PC-9 (cell line): ENCODE measurements around the gene LGR6. TPM values are rescaled to one million over a fixed set of nuclear protein-coding genes. Genes with fewer than 3 reads are reported as not detected.

Source experiments
- BruUV-seq: library from RNA; stranded (reverse); fragments of 400-500 nt; replicated peaks from 2 replicates; lab custom pipeline; 2021; lab: Mats Ljungman, UMichigan
- CTCF ChIA-PET: fragments of 300-600 bp; sonication (Branson Sonifier 250); formaldehyde crosslinking; loops from one replicate; lab custom pipeline; 2022; ENCODE audit warnings: antibody characterized with exemption; lab: Charles Lee
- POLR2A ChIA-PET: fragments of 300-600 bp; sonication (Branson Sonifier 250); formaldehyde crosslinking; loops from one replicate; lab custom pipeline; 2022; ENCODE audit warnings: antibody characterized with exemption; ENCODE audit not compliant: unreplicated experiment; lab: Charles Lee
- DNase-seq, 2 experiments: peaks; one replicate each; pipeline versions ENCODE4 v3.0.0 to v3.0.0-alpha.2; 2015 to 2022; ENCODE audit warnings: mixed read lengths in 1 of 2
- H2AFZ ChIP-seq: fragments of 200-600 bp; sonication (generic); 2 replicates; pipeline ENCODE4 v1.8.1; 2017; ENCODE audit warnings: antibody characterized with exemption
- H3F3A ChIP-seq: fragments of 200-600 bp; sonication (generic); 2 replicates; pipeline ENCODE4 v1.8.1; 2017; ENCODE audit warnings: antibody characterized with exemption, mild to moderate bottlenecking, low read depth; ENCODE audit not compliant: insufficient read depth
- H3K27ac ChIP-seq: fragments of 200-600 bp; sonication (generic); 2 replicates; pipeline ENCODE4 v1.6.1; 2016; ENCODE audit warnings: mixed run types
- H3K27me3 ChIP-seq: fragments of 200-600 bp; sonication (generic); 2 replicates; pipeline ENCODE4 v1.6.1; 2016; ENCODE audit warnings: low read depth, mixed run types; ENCODE audit not compliant: insufficient read depth
- H3K36me3 ChIP-seq: fragments of 200-600 bp; sonication (generic); 2 replicates; pipeline ENCODE4 v1.6.1; 2016; ENCODE audit warnings: low read depth, mixed run types
- H3K4me1 ChIP-seq: fragments of 200-600 bp; sonication (generic); replicated peaks from 2 replicates; pipeline ENCODE4 v1.6.1; 2016; ENCODE audit warnings: mixed run types; ENCODE audit not compliant: insufficient read depth
- H3K4me2 ChIP-seq: fragments of 200-600 bp; sonication (generic); 2 replicates; pipeline ENCODE4 v1.6.1; 2017; ENCODE audit warnings: mixed run types
- H3K4me3 ChIP-seq: fragments of 200-600 bp; sonication (generic); 2 replicates; pipeline ENCODE4 v1.6.1; 2016; ENCODE audit warnings: mixed run types
- H3K79me2 ChIP-seq: fragments of 200-600 bp; sonication (generic); 2 replicates; pipeline ENCODE4 v1.6.1; 2017; ENCODE audit warnings: low read depth, mixed run types
- H3K9me2 ChIP-seq: fragments of 200-600 bp; sonication (generic); 2 replicates; pipeline ENCODE4 v1.8.1; 2017; ENCODE audit warnings: mild to moderate bottlenecking; ENCODE audit not compliant: insufficient read depth
- H3K9me3 ChIP-seq: fragments of 200-600 bp; sonication (generic); 2 replicates; pipeline ENCODE4 v1.8.1; 2016; ENCODE audit warnings: low read depth; ENCODE audit not compliant: insufficient read depth
- H4K20me1 ChIP-seq: fragments of 200-600 bp; sonication (generic); 2 replicates; pipeline ENCODE4 v1.8.1; 2017; ENCODE audit not compliant: insufficient read depth
- EZH2 ChIP-seq: fragments of 200-600 bp; sonication (generic); IDR thresholded peaks from 2 replicates; pipeline ENCODE4 v1.8.0; 2017; ENCODE audit warnings: antibody characterized with exemption, low read depth
- intact Hi-C: fragments of 100-400 bp; cut with micrococcal nuclease; formaldehyde crosslinking; loops from one replicate; pipeline ENCODE4 v1.10.0; 2022; ENCODE audit not compliant: unreplicated experiment
- total RNA-seq: library from RNA; stranded (reverse); gene quantifications from 2 replicates; pipeline ENCODE4 v1.2.3, GENCODE V29; 2021
- TF ChIP-seq, protein P1 (sequence below): fragments of 200-600 bp; sonication (generic); conservative IDR thresholded peaks from 2 replicates; pipeline ENCODE4 v1.6.1; 2017; ENCODE audit warnings: mixed run types, antibody characterized with exemption, mild to moderate bottlenecking, moderate library complexity

The LGR6 gene
- total RNA-seq, 1 experiment from 2014 or later = 5.6 TPM

DNA sequence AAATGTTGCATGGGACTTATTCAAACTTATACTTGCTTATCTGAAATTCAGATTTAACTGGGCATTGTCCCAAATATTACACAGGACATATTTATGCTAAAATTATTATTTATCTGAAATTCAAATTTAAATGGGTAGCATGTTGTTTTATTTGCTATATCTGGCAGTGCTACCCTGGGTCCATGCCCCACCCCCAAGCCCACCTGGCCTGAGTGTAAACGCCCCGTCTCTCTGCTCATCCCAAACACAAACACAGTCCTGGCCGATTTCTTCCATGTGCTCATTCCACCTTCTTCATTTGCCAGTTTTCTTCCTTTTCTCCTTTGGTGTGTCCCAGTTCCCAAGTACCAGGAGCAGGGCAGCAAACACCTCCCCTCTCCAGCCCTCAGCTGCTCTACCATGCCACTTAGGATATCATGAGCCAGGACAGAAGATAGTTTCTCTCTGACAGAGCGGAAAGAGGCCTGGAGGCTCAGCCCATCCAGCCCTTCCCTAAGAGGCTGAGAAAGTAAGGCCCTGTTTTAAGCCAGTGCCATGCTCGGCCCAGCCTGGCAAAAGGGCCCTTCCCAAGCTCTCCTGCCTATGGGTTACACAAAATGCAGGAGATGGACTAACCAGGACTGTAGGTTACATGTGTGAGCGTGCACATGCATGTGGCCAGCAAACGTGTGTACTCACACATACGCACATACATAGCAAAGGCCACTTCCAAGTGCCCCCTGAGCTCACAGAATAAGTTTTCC is 78.7 kb downstream of the LGR6 start:
- CTCF ChIA-PET = no interaction called here

DNA sequence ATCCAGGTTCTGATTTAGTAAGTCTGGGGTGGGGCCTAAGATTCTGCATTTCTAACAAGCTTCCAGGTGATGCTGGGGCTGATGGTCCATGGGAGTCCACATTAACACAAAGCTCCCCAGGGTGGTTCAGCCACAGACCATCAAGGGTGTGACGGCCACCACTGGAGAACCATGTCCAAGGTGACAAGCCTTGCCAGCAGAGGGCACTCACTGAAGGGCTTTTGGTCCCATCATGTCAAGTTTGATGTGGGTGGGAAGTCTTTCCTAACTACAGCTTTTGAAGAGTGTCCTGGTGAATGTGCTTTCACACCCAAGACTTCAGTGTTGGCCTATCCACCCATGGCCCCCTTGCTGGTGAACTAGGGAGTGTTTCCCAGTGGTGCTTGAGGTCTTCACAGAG is 81.0 kb downstream of the LGR6 start:
- H3F3A ChIP-seq = no peaks in the 10 kb centered on the region
- POLR2A ChIA-PET = interaction anchor here (0.7 kb wide), 1 partner anchor 82 kb away, joined by 3 read pairs; no protein-coding TSS in a partner anchor
- H3K27me3 ChIP-seq = peaks cover 17% of the 10 kb centered on the region
- peak; percentile 24 to 34 for DNase-seq
- no peak overlapping the region for H3K27ac ChIP-seq
- no peak overlapping the region for H3K4me3 ChIP-seq
- H3K9me3 ChIP-seq = no peaks in the 10 kb centered on the region
- no peaks in the 10 kb centered on the region for H3K79me2 ChIP-seq
- intact Hi-C loops = loop anchor here (5.0 kb wide), 1 partner anchor 43 kb away; no protein-coding TSS in a partner anchor
- H3K4me1 ChIP-seq = 0 out of 2 replicates have a peak, but pooled peaks cover 2% of the 10 kb centered on the region
- CTCF ChIA-PET = interaction anchor here (2.2 kb wide), 1 partner anchor 82 kb away, joined by 8 read pairs; the partner anchor contains the start of gene LGR6
- no peaks in the 10 kb centered on the region for H3K9me2 ChIP-seq
- no peak for TF ChIP-seq EZH2
- TF ChIP-seq, protein P1, sequence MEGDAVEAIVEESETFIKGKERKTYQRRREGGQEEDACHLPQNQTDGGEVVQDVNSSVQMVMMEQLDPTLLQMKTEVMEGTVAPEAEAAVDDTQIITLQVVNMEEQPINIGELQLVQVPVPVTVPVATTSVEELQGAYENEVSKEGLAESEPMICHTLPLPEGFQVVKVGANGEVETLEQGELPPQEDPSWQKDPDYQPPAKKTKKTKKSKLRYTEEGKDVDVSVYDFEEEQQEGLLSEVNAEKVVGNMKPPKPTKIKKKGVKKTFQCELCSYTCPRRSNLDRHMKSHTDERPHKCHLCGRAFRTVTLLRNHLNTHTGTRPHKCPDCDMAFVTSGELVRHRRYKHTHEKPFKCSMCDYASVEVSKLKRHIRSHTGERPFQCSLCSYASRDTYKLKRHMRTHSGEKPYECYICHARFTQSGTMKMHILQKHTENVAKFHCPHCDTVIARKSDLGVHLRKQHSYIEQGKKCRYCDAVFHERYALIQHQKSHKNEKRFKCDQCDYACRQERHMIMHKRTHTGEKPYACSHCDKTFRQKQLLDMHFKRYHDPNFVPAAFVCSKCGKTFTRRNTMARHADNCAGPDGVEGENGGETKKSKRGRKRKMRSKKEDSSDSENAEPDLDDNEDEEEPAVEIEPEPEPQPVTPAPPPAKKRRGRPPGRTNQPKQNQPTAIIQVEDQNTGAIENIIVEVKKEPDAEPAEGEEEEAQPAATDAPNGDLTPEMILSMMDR = peak; percentile 69
- no peak overlapping the region for H2AFZ ChIP-seq
- BruUV-seq = no TSS peak
- H3K36me3 ChIP-seq = no peaks in the 10 kb centered on the region
- H3K4me2 ChIP-seq = no peak overlapping the region
- H4K20me1 ChIP-seq = no peaks in the 10 kb centered on the region

More for the DNA sequence above, 78.7 kb downstream of the LGR6 start:
- Histone ChIP-seq H3K36me3 (no peaks in the 10 kb centered on the region), H3K4me1 (no peaks in the 10 kb centered on the region), H3K9me3 (no peaks in the 10 kb centered on the region), H3K27ac (no peak overlapping the region), H3K27me3 (peaks cover 30% of the 10 kb centered on the region), H3K9me2 (no peaks in the 10 kb centered on the region), H3K4me3 (no peak overlapping the region), H3K79me2 (no peaks in the 10 kb centered on the region), H2AFZ (no peak overlapping the region), H3K4me2 (no peak overlapping the region), H4K20me1 (no peaks in the 10 kb centered on the region), H3F3A (no peaks in the 10 kb centered on the region)
- TF ChIP-seq, protein P1 = no peak
- TF ChIP-seq EZH2 = no peak
- BruUV-seq = no TSS peak
- intact Hi-C loops = loop anchor here (5.0 kb wide), 1 partner anchor 45 kb away; no protein-coding TSS in a partner anchor
- POLR2A ChIA-PET = interaction anchor here (0.6 kb wide), 1 partner anchor 35 kb away, joined by 5 read pairs; no protein-coding TSS in a partner anchor
- no peak for DNase-seq

DNA sequence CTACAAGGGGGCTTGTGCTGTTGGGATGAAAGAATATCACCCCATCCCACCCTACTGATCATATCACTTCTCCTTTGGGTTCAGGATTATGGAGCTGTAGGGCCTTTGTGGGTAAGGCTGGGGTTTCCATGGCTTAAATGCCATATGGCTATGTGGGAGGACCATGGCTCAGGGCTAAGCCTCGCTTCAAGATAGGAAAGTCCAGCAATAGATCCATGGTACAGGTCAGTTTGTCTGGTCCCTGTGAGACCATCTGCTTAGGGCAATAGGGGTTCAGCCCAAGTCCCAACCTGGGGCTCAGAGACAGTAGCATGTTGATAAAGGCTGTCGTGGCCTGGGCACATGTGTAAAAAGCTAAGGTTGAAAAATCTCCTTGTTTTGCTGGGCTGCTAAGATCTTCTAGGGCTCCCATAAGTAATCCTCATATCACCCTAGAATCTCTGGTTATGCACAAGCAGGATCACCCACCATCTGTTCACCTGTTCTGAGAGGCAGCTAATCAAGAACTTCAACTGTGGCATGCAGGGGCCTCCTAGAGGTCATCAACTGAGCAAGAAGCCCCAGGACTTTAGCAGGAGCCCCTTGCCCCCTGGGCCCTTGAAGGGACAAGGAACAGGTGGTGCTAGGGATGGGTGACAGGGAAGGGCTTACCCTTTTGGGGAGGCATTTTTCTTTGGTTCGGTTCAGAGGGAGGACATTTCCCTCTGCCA is 81.6 kb downstream of the LGR6 start:
- Histone ChIP-seq H3K27me3 (peaks cover 11% of the 10 kb centered on the region), H4K20me1 (no peaks in the 10 kb centered on the region), H3K4me3 (no peak overlapping the region), H3K79me2 (no peaks in the 10 kb centered on the region), H3K4me1 (0 out of 2 replicates have a peak, but pooled peaks cover 6% of the 10 kb centered on the region), H3K27ac (no peak overlapping the region), H3K9me2 (no peaks in the 10 kb centered on the region), H3K36me3 (no peaks in the 10 kb centered on the region), H3F3A (no peaks in the 10 kb centered on the region), H2AFZ (no peak overlapping the region), H3K9me3 (no peaks in the 10 kb centered on the region), H3K4me2 (no peak overlapping the region)
- POLR2A ChIA-PET = no interaction called here
- intact Hi-C loops = no loop called here
- peak in 1 of 2 experiments; percentile 31 for DNase-seq
- CTCF ChIA-PET = interaction anchor here (2.2 kb wide), 1 partner anchor 82 kb away, joined by 8 read pairs; the partner anchor contains the start of gene LGR6
- no TSS peak for BruUV-seq
- no peak for TF ChIP-seq EZH2
- TF ChIP-seq, protein P1 = no peak
